GM19023 (cell line): ENCODE data around the gene TMEM63A.
"Not testable (repeated sequence)": the region's sequence is repeated elsewhere in the genome, so short reads cannot be mapped to it uniquely, and the experiment has no call there.

Experiments
- ATAC-seq: cut with Tn5 transposase; IDR thresholded peaks from one replicate; pipeline ENCODE4 v1.9.1; 2021; ENCODE audit warnings: mild to moderate bottlenecking, moderate library complexity; ENCODE audit not compliant: unreplicated experiment

Gene TMEM63A

DNA sequence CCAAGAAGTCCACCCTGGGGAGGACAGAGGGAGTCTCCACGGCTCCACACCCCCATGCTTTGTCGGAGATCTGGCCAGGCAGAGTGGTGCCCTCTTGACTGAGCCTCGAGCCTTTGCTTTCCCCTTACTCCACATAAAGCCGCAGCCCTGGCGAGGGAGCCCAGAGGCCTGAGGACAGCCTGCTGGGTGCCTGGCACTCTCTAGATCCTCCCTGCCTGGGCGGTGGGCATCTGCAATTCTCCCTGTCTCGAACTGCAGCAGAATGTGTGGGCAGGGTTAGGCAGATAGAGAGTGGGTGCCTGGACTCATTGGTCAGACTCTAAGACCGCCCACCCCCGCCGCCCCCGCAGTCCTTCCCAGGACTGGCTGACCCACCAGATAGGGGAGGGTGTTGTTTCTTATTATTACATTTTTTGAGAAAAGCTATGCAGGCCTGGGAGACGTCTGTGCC lies 58.3 kb downstream of the TMEM63A start:
- no peak for ATAC-seq

DNA sequence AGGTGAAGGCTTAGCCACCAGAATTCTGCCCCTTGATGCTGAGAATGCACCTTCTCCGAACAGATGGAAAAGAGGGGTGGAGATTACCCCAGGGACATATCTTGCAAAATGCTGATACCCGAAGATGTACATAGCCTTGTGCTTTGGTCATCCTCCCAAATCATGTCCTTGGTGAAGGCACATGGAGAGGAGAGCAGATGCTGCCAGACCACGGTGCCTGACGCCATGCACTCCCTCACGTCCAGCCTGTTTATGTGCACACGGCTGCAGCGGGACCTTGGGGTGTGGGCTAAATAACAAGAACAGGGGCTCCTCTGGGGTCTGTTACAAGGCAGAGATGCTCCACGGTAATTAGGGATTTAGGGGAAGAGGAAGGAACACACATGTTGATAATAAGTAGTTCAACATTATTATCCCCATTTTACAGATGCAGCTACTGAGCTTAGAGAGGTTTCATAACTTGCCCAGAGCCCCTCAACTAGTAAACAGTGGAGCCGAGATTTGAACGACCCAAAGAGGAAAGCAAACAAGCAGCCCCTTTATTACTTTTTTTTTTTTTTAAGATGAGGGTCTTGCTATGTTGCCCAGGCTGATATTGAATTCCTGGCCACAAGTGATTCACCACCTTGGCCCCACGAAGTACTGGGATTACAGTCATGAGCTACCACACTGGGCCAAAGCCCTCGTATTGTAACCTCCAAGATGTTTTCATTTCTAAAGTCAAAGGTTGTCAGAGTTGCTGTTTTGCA lies 59.4 kb downstream of the TMEM63A start:
- ATAC-seq: no peak

DNA sequence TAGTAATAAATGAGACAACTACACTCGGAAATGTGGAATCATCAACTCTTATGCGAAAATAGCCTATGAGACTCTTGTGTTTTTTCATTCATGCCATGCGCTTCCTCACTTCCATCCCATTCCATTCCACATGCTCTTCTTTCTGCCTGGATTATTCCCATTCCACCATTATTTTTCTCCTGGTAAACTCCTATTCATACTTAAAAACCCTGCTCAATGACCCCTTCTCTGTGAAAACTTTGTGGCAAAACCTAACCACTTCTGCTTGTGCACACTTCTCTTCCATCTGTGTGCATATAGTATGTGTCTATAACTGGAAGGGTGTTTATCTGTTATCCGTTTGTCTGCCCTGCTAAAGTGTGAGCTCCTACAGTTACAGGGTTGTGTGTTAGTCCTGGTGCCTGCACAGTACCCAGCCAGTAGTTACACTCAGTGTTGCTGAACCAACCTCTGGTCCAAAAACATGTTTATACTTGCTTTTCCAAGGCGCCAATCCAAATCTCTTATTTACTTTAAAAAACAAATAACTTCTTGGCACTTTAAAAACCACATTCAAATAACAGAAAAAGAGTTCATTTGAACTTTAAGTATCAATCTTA lies 61.6 kb downstream of the TMEM63A start:
- ATAC-seq: no peak

DNA sequence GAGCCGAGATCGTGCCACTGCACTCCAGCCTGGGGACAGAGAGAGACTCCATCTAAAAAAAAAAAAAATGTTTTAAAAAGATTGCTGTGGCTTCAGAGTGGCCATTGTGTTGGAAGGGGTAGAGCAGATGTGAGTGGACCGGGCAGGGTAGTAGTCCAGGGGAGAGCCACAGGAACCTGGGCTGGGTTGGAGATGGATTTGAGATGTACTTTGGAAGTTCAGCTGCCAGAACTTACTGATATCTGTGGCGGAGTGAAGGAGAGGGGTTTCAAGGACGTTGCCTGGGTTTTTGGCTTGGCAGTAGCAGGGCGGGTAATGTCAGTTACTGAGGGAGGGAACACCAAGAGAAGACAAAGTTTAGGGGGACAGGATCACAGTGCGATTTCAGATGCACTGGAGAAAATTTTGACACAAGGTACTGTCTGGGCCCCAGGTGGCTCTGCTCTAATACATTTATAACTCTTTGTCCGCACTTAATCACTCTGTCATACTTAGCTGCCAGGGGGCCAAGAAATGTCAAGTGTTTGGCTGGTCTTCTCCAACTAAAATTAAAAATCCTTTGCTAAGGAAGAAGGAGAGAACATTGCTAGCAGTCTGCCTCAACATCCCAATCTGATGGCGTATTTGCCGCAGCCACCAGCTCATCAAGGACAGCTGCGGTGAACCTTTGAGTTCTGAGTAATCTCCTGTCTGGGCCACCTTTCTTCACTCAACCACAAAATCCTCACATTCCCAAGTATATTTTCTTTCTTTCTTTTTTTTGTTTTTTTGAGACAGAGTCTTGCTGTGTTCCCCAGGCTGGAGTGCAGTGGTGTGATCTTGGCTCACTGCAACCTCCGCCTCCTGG lies 62.6 kb downstream of the TMEM63A start:
- no peak for ATAC-seq

DNA sequence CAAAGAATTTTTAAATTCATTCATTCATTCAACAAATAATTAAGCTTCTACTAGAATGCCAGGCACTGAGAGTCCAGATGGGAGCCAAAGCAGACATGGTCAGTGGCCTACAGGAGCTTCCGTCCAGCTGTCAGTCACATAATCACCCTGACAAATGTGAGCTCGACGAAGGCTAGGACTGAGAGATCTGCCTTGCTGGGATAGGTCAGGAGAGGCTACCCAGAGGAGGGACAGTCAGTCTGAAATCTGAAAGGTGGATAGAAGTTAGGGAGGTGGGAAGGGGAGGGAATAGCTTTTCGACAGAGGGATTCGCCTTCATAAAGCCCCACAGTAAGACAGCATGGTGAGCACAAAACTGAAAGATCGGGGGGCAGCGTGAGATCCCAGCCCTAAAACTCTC lies 64.0 kb downstream of the TMEM63A start:
- no peak for ATAC-seq

DNA sequence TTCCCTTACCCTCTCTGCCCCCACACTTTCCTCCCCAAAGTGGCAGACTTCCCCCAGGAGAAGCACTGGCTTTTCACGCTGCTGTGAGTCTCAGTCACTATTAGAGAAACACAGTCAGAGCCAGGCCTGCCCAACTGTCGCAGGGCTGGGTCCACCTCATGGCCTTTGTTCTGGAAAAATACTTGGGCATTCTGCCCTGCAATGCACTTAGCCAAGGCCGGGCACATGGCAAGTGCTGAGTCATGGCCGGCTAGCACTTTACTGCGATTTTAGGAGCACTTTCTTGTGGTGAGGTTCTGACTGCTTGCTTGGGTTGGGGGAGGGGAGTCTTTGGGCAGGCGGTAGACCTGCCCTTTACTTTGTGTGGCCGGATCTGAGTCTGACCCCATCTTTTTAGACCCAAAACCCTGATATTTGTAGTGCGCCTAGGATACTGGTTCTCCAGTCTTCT lies 64.5 kb downstream of the TMEM63A start:
- ATAC-seq: no peak

DNA sequence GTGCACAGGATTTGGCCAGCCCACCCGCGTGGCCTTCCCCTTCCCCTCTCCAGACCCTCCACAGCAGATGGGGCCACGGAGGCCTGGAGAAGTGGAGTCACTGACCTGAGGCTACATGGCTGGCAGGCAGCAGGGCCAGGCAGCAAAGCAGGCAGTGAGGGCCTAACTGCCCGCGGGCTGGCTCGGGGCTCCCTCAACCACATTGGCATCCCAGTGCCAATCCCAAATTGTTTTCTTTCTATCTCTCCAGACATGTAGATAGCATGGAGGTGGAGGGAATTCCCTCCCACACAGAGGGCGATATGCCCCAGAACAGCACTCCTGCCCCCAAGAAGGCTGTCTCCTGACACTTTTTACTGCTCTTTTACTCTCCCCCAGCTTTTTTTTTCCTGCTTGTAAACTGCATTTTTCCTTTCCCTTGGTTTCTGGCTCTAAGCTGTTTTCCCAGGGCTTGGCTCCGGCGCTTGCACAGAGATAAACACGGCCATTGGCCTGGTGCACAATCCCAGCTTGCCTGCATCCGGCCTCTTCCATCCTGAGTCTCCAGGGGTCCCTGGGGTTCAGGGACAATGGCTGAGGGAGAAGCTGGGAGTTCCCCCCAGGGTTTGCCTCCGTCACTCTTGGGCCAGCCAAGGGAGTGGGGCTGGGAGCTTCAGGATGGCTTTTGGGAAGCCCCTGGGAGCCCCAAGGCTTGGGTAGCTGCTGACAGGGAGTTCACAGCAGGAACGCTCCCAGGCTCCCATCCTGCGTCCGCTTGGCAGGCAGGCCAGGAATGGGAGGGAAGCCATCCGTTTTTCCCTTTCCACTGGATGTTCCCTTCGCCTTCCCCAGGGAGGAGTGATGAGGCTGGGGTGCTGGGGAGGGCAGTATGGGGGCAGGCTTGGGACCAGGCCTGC lies 65.3 kb downstream of the TMEM63A start:
- ATAC-seq: no peak

DNA sequence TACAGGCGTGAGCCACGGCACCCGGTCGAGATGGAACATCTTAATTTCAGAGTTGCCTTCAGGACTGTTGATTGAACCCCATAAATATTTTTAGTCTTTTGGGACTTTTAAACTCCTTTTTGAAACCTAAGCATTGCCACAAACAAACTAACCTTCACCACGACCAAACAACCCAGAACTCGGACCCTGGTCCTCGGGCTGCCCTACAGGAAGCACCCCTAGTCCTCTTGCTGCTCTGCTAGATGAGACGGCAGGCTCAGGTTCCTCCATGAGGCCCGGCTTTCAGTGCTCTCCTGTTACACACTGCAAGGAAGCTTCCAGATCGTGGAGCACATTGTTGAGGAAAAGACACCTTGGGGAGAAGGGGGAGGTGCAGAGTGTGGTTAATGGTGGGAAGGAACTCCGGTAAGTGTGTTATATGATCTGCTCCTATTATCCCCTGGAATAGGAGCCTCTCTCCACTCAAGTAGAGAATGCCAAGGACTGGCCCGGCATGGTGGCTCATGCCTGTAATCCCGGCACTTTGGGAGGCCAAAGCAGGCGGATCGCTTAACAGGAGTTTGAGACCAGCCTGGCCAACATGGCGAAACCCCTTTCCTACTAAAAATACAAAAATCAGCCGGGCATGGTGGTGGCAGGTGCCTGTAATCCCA lies 66.5 kb downstream of the TMEM63A start:
- no peak for ATAC-seq

DNA sequence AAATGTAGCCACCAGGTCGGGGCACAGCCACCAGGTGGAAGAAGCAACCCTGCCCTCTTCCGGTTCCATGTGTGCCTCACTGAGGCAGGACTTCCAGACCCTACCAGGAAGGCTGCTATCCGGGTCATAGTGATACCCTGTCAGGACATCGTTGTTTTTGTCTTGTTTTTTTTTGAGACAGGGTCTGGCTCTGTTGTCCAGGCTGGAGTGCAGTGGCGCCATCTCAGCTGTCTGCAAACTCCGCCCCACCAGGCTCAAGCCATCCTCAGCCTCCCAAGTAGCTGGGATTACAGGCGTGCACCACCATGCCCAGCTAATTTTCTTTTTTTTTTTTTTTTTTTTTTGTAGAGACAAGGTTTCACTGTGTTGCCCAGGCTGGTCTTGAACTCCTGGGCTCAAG lies 67.1 kb downstream of the TMEM63A start:
- ATAC-seq: not testable (repeated sequence)

DNA sequence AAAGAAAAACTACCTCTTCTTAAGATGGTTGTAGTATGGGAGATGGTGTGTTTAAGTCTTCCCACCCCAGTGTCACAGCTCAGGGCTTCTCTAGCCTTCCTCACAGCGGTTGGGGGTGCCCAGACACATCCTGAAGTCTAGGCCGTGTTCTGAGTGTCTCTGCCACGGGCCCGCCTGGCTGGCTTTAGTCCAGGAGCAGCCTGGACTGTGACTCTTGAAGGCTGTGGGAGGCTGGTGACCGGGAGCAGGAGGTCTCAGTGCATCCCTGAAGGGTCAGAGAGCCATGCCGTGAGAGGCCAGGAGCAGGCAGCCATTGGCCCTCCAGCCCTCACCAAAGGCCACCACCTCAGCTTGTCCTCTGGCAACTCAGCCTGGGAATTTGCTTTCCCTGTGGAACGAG lies 67.8 kb downstream of the TMEM63A start:
- ATAC-seq: no peak

DNA sequence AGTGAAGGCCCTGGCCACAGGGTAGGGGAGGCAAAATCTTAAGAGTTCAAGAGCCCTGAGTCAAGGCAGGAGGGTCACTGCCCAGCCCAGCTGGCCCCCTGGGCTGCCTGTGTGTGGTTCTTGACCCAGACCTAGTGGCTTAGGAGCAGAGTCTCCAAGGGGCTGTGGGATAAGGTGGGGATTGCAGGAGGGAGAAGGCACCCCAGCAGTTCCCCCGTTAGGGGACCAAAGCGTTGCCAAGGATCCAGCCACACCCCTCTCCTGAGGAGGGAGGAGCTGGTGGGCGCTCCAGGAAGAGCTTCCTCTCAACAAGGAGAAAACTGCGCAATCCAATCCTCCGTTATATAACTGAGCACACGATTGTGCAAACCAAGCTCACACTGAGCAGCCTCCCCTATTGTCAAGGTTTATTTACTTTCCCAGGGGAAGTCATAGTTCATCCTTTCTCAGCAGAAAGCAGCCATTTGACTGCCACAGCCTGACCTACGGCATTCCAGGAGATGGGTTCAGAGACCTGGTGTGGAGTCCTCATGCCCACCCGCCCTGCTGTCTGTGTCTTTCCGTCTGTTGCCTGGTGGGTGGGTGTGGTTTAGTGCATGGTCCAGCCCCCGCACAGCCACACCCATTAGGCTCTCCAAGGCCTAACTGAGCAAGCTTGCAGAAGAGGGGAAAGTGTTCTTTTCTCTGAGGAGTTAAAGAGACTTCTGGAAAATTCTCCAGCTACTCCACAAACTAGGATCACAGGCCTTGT lies 68.8 kb downstream of the TMEM63A start:
- no peak for ATAC-seq

DNA sequence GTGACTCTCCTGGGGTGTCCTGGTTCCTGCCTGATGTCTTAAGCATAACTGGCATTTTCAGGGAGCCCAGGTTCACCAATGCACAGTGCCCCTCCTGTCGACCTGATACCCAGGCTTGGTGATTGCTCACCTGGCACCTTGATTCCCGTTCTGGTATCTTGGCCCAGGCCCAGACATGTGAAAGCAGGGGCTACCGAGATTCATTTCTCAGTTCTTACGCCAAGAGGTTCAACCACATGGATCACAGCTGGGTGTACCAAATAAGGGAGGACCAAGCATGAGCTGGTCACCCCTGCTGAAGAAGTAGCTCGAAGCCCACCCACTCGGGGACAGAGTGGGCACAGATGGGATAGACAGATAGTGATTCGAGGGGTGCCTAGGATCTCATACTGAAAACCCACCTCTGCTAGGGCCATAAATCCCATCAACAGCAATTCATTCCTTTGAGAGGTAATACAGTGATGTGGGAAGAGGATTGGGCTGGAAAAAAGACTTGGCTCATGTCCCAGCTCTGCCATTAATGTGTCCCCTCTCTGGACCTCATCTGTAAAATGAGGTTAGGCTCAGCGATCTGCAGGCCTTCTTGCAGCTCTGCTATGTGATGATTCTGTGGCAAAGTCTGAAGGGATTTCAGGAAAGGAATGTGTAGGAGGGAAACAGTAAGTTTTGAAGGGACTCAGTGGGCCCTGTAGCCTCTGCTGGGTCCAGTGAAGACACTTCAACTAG lies 69.5 kb downstream of the TMEM63A start:
- ATAC-seq: no peak

DNA sequence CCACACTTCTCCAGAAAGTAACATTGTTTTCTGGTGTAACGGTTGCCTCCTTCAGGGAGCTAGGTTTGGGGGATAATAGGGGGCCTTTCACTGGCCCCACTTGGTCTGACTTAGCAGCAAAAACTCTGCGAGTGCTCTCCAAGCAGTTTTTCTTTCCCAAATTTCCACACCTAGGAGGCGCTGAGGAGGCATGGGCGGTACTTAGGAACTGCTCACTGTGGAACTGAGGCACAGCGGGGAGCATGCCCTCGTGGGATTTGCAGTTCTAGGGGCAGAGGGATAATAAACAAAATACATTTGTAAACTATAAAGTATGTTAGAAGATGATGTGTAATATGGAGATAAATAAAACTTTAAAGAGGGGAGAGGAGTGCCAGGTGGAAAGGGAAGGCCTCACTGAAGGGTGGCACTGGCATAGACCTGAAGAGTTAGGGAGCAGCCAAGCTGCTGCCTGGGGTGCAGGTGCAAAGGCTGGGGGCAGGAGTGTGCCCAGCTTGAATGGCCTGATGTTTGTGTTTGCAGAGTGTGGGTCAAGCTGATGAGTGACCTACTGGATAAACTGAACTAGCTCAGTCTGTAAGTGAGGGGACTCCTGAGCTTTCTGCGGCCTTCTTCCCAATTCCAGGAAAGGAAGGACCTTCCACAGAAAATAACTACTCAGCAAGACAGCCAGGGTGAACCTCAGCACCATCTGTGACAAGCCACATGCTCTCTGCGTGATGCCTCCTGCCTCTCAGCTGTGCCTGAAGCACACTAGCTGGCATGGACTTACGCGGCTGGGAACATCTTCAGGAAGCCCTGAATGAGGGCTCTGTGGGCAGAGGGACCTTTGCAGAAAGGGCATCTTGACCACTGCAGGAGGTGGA lies 70.3 kb downstream of the TMEM63A start:
- no peak for ATAC-seq

DNA sequence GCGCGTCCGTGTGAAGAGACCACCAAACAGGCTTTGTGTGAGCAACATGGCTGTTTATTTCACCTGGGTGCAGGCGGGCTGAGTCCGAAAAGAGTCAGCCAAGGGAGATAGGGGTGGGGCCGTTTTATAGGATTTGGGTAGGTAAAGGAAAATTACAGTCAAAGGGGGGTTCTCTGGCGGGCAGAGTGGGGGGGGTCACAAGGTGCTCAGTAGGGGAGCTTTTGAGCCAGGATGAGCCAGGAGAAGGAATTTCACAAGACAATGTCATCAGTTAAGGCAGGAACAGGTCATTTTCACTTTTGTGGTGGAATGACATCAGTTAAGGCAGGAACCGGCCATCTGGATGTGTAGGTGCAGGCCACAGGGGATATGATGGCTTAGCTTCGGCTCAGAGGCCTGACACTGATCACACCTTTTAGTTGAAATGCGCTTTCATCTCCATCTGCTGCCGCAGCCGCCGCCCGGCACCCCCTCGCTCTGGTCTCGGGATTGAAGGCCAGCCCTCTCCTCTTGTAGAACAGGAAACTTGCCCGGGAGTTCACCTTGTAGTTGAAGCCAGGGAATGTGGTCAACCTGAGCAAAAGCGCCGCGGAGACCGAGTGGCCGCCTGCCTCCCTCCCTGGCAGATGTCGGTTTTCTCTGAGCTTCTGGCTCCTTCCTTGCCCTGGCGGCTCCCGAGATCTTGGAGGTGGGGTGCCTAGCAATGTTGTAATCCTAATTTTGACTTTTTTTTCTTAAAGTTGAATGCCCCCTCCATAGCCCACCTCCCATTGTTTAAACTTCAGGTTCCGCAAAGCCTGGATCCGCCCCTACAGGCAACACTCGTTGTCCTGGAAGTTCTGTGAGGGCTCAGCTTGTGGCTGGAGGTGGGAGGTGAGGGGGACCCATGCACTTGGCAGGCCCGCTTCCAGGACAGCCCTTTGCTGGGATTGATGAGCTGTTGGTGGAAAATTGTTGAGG lies 71.3 kb downstream of the TMEM63A start:
- ATAC-seq: not testable (repeated sequence)

DNA sequence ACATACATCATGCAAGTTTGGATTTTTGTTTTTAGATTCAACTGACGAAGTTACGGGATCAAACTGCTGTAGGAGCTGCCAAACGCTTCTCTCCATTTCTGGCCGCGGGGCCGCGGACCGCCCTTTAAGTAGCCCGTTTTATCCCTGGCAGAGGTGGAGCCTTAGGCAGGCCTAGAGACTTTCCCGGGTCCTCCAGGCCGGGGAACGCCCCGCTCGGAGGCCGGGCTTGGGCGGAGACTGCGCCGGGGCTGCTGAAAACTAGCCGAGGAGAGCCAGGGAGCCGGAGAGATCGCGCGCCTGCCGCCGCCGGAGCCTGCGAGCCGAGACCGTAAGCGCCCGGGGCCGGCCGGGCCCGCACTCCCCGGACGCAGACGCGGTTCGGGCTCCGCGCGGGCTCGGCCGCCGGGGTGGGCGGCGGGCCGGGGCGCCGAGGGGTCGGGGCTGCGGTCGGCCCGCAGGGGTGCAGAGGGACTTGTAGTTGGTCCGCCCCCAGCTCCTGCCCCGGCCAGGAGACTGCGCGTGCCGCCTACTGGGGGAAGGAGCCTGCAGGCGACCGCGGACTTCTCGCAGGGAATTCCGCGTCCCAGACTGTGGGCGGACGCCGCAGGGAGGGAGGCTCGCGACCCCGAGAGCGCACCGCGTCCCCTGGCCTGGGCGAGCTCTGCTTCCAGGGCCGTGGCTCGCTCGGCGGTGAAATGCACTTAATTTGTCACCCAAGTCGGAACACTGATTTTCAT lies 72.2 kb downstream of the TMEM63A start, which contains the start of gene EPHX1:
Gene EPHX1 (plus strand): TSS at position 283 of the 737 bp plus-strand sequence. CDS start 18,606 bp downstream, outside the sequence.
- peak; percentile 94 for ATAC-seq

DNA sequence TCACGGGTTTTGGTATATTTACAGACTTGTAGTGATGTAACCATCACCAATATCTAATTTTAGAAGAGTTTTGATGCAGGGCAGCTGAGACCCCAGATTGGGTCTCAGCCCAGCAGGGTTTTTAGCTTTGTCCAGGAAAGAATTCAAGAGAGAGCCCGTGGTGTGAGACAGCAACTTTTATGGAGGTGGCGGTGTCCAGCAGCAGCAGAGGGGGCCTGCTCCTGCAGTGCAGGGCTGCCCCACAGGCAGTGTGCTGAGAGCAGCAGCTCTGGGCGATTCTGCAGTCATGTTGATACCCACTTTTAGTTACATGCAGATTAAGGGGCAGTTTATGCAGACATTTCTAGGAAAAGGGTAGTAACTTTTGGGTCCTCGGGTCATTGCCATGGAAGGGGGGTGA lies 74.0 kb downstream of the TMEM63A start:
- no peak for ATAC-seq
